IMR-90 (cell line): ENCODE measurements around the gene SLCO3A1. TPM values are rescaled to one million over a fixed set of nuclear protein-coding genes. Genes with fewer than 3 reads are reported as not detected.

Experiments used
- ATAC-seq: fragments of 200-7000 bp; cut with Tn5 transposase; 2 replicates; pipeline ENCODE4 v1.9.1; 2020; ENCODE audit warnings: low read depth, mild to moderate bottlenecking, moderate library complexity
- BruUV-seq: library from RNA; stranded (reverse); fragments of 400-500 nt; replicated peaks from 2 replicates; lab custom pipeline; 2021; lab: Mats Ljungman, UMichigan
- CTCF ChIA-PET: fragments of 300-600 bp; formaldehyde crosslinking; extraction: SDS; loops from one replicate; lab custom pipeline; 2021; ENCODE audit warnings: antibody characterized with exemption; lab: Yijun Ruan, JAX
- POLR2A ChIA-PET: fragments of 300-600 bp; sonication (Branson Sonifier 250); formaldehyde crosslinking; loops from one replicate; lab custom pipeline; 2022; ENCODE audit warnings: antibody characterized with exemption; ENCODE audit not compliant: unreplicated experiment; lab: Charles Lee
- DNase-seq: peaks from one replicate; pipeline ENCODE4 v3.0.0; 2013
- H2AFZ ChIP-seq: replicated peaks from 2 replicates; pipeline ENCODE3; 2013; ENCODE audit warnings: low read length, mild to moderate bottlenecking; ENCODE audit not compliant: poor library complexity
- H2AK5ac ChIP-seq: 2 replicates; pipeline ENCODE4 v1.6.1; 2013; ENCODE audit warnings: low read depth, low read length, inconsistent platforms
- H2AK9ac ChIP-seq: replicated peaks from 2 replicates; pipeline ENCODE3; 2013; ENCODE audit warnings: mild to moderate bottlenecking, low read depth, low read length, moderate library complexity; ENCODE audit not compliant: poor library complexity
- H2BK120ac ChIP-seq: 2 replicates; pipeline ENCODE4 v1.6.1; 2013; ENCODE audit warnings: low read depth, low read length, inconsistent platforms
- H2BK15ac ChIP-seq: 3 replicates; pipeline ENCODE4 v1.6.1; 2013; ENCODE audit warnings: low read depth, low read length, inconsistent platforms
- H2BK20ac ChIP-seq: 2 replicates; pipeline ENCODE4 v1.6.1; 2013; ENCODE audit warnings: low read depth, mild to moderate bottlenecking, inconsistent platforms, low read length, moderate library complexity
- H2BK5ac ChIP-seq: 2 replicates; pipeline ENCODE4 v1.6.1; 2013; ENCODE audit warnings: mild to moderate bottlenecking, low read depth, low read length, inconsistent platforms; ENCODE audit not compliant: poor library complexity, severe bottlenecking
- H3K14ac ChIP-seq: replicated peaks from 2 replicates; pipeline ENCODE4 v1.6.1; 2013; ENCODE audit warnings: low read depth, low read length, inconsistent platforms
- H3K18ac ChIP-seq: 2 replicates; pipeline ENCODE4 v1.6.1; 2013; ENCODE audit warnings: low read depth, low read length, control low read depth
- H3K23ac ChIP-seq: 2 replicates; pipeline ENCODE4 v1.6.1; 2013; ENCODE audit warnings: low read depth, low read length, inconsistent platforms
- H3K27ac ChIP-seq: 2 replicates; pipeline ENCODE4 v1.5.1; 2013; ENCODE audit warnings: mild to moderate bottlenecking, control low read depth, low read length; ENCODE audit not compliant: insufficient read depth
- H3K27me3 ChIP-seq: 2 replicates; pipeline ENCODE4 v1.6.1; 2013; ENCODE audit warnings: low read length; ENCODE audit not compliant: control insufficient read depth, insufficient read depth
- H3K36me3 ChIP-seq: 2 replicates; pipeline ENCODE4 v1.6.1; 2013; ENCODE audit warnings: low read length, mixed read lengths; ENCODE audit not compliant: control insufficient read depth, insufficient read depth
- H3K4ac ChIP-seq: 2 replicates; pipeline ENCODE4 v1.6.1; 2013; ENCODE audit warnings: low read depth, low read length, inconsistent platforms
- H3K4me1 ChIP-seq: 2 replicates; pipeline ENCODE4 v1.6.1; 2013; ENCODE audit warnings: low read length, mixed read lengths; ENCODE audit not compliant: control insufficient read depth, insufficient read depth
- H3K4me2 ChIP-seq: 2 replicates; pipeline ENCODE4 v1.6.1; 2013; ENCODE audit warnings: low read depth, mild to moderate bottlenecking, control low read depth, low read length, moderate library complexity
- H3K4me3 ChIP-seq: 2 replicates; pipeline ENCODE4 v1.5.1; 2013; ENCODE audit warnings: low read depth, mild to moderate bottlenecking, control low read depth, low read length, moderate library complexity; ENCODE audit not compliant: insufficient read depth
- H3K56ac ChIP-seq: 2 replicates; pipeline ENCODE4 v1.6.1; 2013; ENCODE audit warnings: low read length, inconsistent platforms; ENCODE audit not compliant: insufficient read depth; ENCODE audit errors: extremely low read depth
- H3K79me1 ChIP-seq, 2 experiments: 2 replicates each; pipeline ENCODE4 v1.6.1; 2013; ENCODE audit warnings: low read length in 2 of 2, inconsistent platforms in 1 of 2, low read depth in 1 of 2
- H3K9ac ChIP-seq: 2 replicates; pipeline ENCODE4 v1.6.1; 2013; ENCODE audit warnings: low read depth, low read length, control low read depth
- H3K9me1 ChIP-seq: 2 replicates; pipeline ENCODE4 v1.6.1; 2013; ENCODE audit warnings: low read length, inconsistent platforms; ENCODE audit not compliant: insufficient read depth
- H3K9me3 ChIP-seq: 2 replicates; pipeline ENCODE4 v1.6.1; 2013; ENCODE audit warnings: low read length; ENCODE audit not compliant: control insufficient read depth, insufficient read depth
- H4K20me1 ChIP-seq: 2 replicates; pipeline ENCODE4 v1.6.1; 2013; ENCODE audit warnings: low read length, inconsistent platforms; ENCODE audit not compliant: insufficient read depth
- H4K5ac ChIP-seq: 2 replicates; pipeline ENCODE4 v1.6.1; 2013; ENCODE audit warnings: mild to moderate bottlenecking, low read depth, low read length, control low read depth
- H4K8ac ChIP-seq, 2 experiments: 2 replicates each; pipeline ENCODE4 v1.6.1; 2013; ENCODE audit warnings: low read depth in 2 of 2, low read length in 2 of 2, control low read depth in 1 of 2, inconsistent platforms in 1 of 2
- H4K91ac ChIP-seq: 2 replicates; pipeline ENCODE4 v1.6.1; 2013; ENCODE audit warnings: low read depth, low read length, inconsistent platforms; ENCODE audit not compliant: insufficient read depth
- BHLHE40 ChIP-seq: fragments of 150-350 bp; IDR thresholded peaks from 2 replicates; pipeline ENCODE4 v1.6.1; 2016; ENCODE audit warnings: mild to moderate bottlenecking, low read depth, low read length
- CEBPB ChIP-seq: IDR thresholded peaks from 2 replicates; pipeline ENCODE4 v1.6.1; 2012; ENCODE audit warnings: low read depth, low read length, improper control_type of control experiment
- CHD1 ChIP-seq: IDR thresholded peaks from 2 replicates; pipeline ENCODE4 v1.6.1; 2012; ENCODE audit warnings: low read depth, low read length, improper control_type of control experiment
- CTCF ChIP-seq: conservative IDR thresholded peaks from 2 replicates; pipeline ENCODE4 v1.5.1; 2012; ENCODE audit warnings: mild to moderate bottlenecking, low read depth, low read length, improper control_type of control experiment
- MAZ ChIP-seq: IDR thresholded peaks from 2 replicates; pipeline ENCODE4 v1.6.1; 2012; ENCODE audit warnings: low read depth, mild to moderate bottlenecking, low read length, improper control_type of control experiment, moderate library complexity, borderline replicate concordance
- MXI1 ChIP-seq: IDR thresholded peaks from 2 replicates; pipeline ENCODE4 v1.6.1; 2012; ENCODE audit warnings: low read depth, mild to moderate bottlenecking, low read length, moderate library complexity, borderline replicate concordance
- NFE2L2 ChIP-seq: fragments of 150-350 bp; IDR thresholded peaks from 2 replicates; pipeline ENCODE4 v1.6.1; 2016; ENCODE audit warnings: low read depth, mild to moderate bottlenecking, low read length
- RFX5 ChIP-seq: IDR thresholded peaks from 2 replicates; pipeline ENCODE4 v1.8.0; 2012; ENCODE audit warnings: low read depth, mild to moderate bottlenecking, low read length, moderate library complexity
- SMC3 ChIP-seq: fragments of 150-350 bp; IDR thresholded peaks from 2 replicates; pipeline ENCODE4 v1.6.1; 2016; ENCODE audit warnings: low read depth, mild to moderate bottlenecking, antibody characterized with exemption, low read length, moderate library complexity
- WGBS, 2 experiments: methylation state at CpG; one replicate each; pipeline versions ENCODE4 v1.1.5 to v1.1.7; 2013; ENCODE audit warnings: missing lambda C conversion rate in 2 of 2; ENCODE audit not compliant: insufficient read length in 1 of 2; ENCODE audit errors: extremely low coverage in 2 of 2; 5-methylcytosine and 5-hydroxymethylcytosine counted together
- dilution Hi-C: fragments of 300-500 bp; cut with HindIII; formaldehyde crosslinking; loops from one replicate; pipeline ENCODE4 v1.14.3; 2018; ENCODE audit warnings: low sequenced_read_pairs; ENCODE audit not compliant: unreplicated experiment
- in situ Hi-C: fragments of 300-500 bp; cut with MboI; formaldehyde crosslinking; loops from 3 replicates; pipeline ENCODE4 v1.14.3; 2019; ENCODE audit warnings: low sequenced_read_pairs, inconsistent platforms, mixed read lengths
- intact Hi-C: fragments of 100-400 bp; cut with micrococcal nuclease; formaldehyde crosslinking; loops from 2 replicates; pipeline ENCODE4 v1.10.0; 2022
- polyA plus RNA-seq, 3 experiments: library from polyadenylated mRNA; depleted of rRNA; stranded (reverse); fragments of >200 nt; gene quantifications; 2 replicates each; pipeline ENCODE4 v1.2.3, GENCODE V29; 2012; ENCODE audit warnings: low replicate concordance in 1 of 3
- total RNA-seq: library from RNA; depleted of rRNA; stranded (reverse); fragments of >200 nt; gene quantifications from 2 replicates; pipeline ENCODE4 v1.2.3, GENCODE V29; 2012
- TF ChIP-seq, protein P1 (sequence below): fragments of 150-350 bp; IDR thresholded peaks from 2 replicates; pipeline ENCODE4 v1.6.1; 2016; ENCODE audit warnings: low read depth, mild to moderate bottlenecking, low read length, moderate library complexity, borderline replicate concordance
- TF ChIP-seq, protein P2 (sequence below): fragments of 150-350 bp; IDR thresholded peaks from 2 replicates; pipeline ENCODE4 v1.6.1; 2017; ENCODE audit warnings: mild to moderate bottlenecking, antibody characterized with exemption, low read length, low read depth

SLCO3A1 gene
- total and polyA plus RNA-seq, 2 of the 4 experiments (the other 2 are of a cell fraction) = 4.7 to 8.1 TPM

DNA sequence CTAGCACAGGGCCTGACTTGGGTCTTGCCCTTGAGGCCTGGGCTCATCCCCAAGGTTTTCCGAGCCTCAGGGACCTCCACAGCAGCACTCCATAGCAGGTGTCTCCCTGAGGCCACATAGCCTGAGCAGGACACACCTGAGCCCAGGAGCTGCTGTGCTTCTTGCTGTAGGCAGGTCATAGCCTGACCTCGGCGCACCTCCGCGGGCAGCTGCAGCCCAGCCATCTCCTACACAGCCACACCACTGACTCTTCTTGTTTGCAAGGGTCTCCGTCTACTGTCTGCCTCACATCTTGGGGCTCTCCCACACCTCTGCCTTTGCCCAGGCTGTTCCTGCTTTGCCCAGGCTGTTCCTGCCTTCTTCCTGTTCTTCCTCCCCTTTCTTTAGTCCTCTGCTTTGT lies 224.8 kb downstream of the SLCO3A1 start:
- ChIA-PET POLR2A (interaction anchor here (0.5 kb wide), 1 partner anchor 376 kb away, joined by 4 read pairs; no protein-coding TSS in a partner anchor), CTCF (interaction anchor here (0.9 to 1.9 kb wide), 3 partner anchors 32 to 372 kb away, joined by 3 to 10 read pairs (median 5); no protein-coding TSS in a partner anchor)
- Histone ChIP-seq H4K20me1 (no peaks in the 10 kb centered on the region), H4K5ac (no peak overlapping the region), H2BK120ac (no peak overlapping the region), H3K18ac (no peak overlapping the region), H3K9me3 (no peaks in the 10 kb centered on the region), H3K4me1 (no peaks in the 10 kb centered on the region), H3K27me3 (no peaks in the 10 kb centered on the region), H2BK5ac (no peak overlapping the region), H3K23ac (no peak overlapping the region), H3K4me2 (no peak overlapping the region), H3K36me3 (no peaks in the 10 kb centered on the region), H2BK20ac (no peak overlapping the region), H2AFZ (no peak overlapping the region), H3K4ac (no peak overlapping the region), H2AK9ac (no peak overlapping the region), H4K91ac (no peak overlapping the region), H2AK5ac (no peak overlapping the region), H3K14ac (no peak overlapping the region), H3K56ac (no peak overlapping the region), H3K4me3 (no peak overlapping the region), H3K79me1 (no peaks in the 10 kb centered on the region), H2BK15ac (no peak overlapping the region), H3K27ac (no peak overlapping the region), H3K9ac (no peak overlapping the region), H3K9me1 (no peaks in the 10 kb centered on the region), H4K8ac (no peak overlapping the region)
- no TSS peak for BruUV-seq
- 78% methylated on average over 2 of the region's 6 CpGs; no CpG with 5 or more reads in 1 of the 2 experiments for WGBS, 2 experiments
- DNase-seq (no peak), ATAC-seq (no peak)
- intact Hi-C loops = loop anchor here (10.0 kb wide), 1 partner anchor 133 kb away; no protein-coding TSS in a partner anchor
- no peak for TF ChIP-seq RFX5
- no peak for TF ChIP-seq CTCF
- TF ChIP-seq SMC3 = no peak
- TF ChIP-seq, protein P1, sequence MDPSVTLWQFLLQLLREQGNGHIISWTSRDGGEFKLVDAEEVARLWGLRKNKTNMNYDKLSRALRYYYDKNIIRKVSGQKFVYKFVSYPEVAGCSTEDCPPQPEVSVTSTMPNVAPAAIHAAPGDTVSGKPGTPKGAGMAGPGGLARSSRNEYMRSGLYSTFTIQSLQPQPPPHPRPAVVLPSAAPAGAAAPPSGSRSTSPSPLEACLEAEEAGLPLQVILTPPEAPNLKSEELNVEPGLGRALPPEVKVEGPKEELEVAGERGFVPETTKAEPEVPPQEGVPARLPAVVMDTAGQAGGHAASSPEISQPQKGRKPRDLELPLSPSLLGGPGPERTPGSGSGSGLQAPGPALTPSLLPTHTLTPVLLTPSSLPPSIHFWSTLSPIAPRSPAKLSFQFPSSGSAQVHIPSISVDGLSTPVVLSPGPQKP = no peak
- no peak for TF ChIP-seq NFE2L2
- TF ChIP-seq CEBPB = no peak
- no peak for TF ChIP-seq BHLHE40
- TF ChIP-seq, protein P2, sequence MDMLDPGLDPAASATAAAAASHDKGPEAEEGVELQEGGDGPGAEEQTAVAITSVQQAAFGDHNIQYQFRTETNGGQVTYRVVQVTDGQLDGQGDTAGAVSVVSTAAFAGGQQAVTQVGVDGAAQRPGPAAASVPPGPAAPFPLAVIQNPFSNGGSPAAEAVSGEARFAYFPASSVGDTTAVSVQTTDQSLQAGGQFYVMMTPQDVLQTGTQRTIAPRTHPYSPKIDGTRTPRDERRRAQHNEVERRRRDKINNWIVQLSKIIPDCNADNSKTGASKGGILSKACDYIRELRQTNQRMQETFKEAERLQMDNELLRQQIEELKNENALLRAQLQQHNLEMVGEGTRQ = no peak
- no peak for TF ChIP-seq MAZ
- no peak for TF ChIP-seq MXI1
- TF ChIP-seq CHD1 = no peak
- in situ Hi-C loops = loop anchor here (10.0 kb wide), 1 partner anchor 373 kb away; no protein-coding TSS in a partner anchor
- dilution Hi-C loops = no loop called here
